Nephron progenitor cell (in vitro differentiated cells): ENCODE data around the gene SYNE3.

ENCODE experiments used
- DNase-seq: peaks from one replicate; pipeline ENCODE4 v3.0.0; 2021
- H3K27ac Mint-ChIP-seq: 2 replicates; pipeline ENCODE4 v1.8.0; 2021; ENCODE audit warnings: mild to moderate bottlenecking, moderate library complexity, mixed read lengths
- H3K27me3 Mint-ChIP-seq: 2 replicates; pipeline ENCODE4 v1.8.0; 2021; ENCODE audit warnings: mild to moderate bottlenecking, low read depth, mixed read lengths; ENCODE audit not compliant: poor library complexity
- H3K36me3 Mint-ChIP-seq: 2 replicates; pipeline ENCODE4 v1.8.0; 2021; ENCODE audit warnings: low read depth, mixed read lengths
- H3K4me1 Mint-ChIP-seq: 2 replicates; pipeline ENCODE4 v1.8.0; 2021; ENCODE audit warnings: mixed read lengths
- H3K4me3 Mint-ChIP-seq: 2 replicates; pipeline ENCODE4 v1.8.0; 2021; ENCODE audit warnings: mild to moderate bottlenecking, moderate library complexity, mixed read lengths
- H3K9me3 Mint-ChIP-seq: 2 replicates; pipeline ENCODE4 v1.8.0; 2021; ENCODE audit warnings: mild to moderate bottlenecking, moderate library complexity, mixed read lengths
- TF ChIP-seq, protein P1 (sequence below): fragments of 200-600 bp; sonication (generic); IDR thresholded peaks from 2 replicates; pipeline ENCODE4 v1.5.0; 2021; ENCODE audit warnings: antibody characterized with exemption

SYNE3 gene

DNA sequence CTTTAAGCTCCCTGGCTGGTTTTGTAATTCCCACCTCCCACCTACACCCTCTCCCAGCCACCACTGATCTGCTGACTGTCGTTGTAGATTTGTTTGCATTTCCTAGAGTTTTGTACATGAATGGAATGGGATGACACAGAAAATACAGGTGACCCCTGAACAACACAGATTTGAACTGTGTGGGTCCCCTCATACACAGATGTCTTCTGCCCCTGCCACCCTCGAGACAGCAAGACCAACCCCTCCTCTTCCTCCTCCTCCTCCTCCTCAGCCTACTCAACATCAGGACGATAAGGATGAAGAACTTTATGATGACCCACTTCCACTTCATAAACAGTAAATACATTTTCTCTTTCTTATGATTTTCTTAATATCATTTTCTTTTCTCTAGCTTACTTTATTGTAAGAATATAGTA is 28.8 kb downstream of the SYNE3 start:
- peaks cover 16% of the 10 kb centered on the region for H3K4me1 Mint-ChIP-seq
- no peak overlapping the region for H3K4me3 Mint-ChIP-seq
- peaks cover 22% of the 10 kb centered on the region for H3K27me3 Mint-ChIP-seq
- DNase-seq = no peak
- H3K9me3 Mint-ChIP-seq = peaks cover 8% of the 10 kb centered on the region
- H3K27ac Mint-ChIP-seq = no peak overlapping the region
- no peaks in the 10 kb centered on the region for H3K36me3 Mint-ChIP-seq
- TF ChIP-seq, protein P1, sequence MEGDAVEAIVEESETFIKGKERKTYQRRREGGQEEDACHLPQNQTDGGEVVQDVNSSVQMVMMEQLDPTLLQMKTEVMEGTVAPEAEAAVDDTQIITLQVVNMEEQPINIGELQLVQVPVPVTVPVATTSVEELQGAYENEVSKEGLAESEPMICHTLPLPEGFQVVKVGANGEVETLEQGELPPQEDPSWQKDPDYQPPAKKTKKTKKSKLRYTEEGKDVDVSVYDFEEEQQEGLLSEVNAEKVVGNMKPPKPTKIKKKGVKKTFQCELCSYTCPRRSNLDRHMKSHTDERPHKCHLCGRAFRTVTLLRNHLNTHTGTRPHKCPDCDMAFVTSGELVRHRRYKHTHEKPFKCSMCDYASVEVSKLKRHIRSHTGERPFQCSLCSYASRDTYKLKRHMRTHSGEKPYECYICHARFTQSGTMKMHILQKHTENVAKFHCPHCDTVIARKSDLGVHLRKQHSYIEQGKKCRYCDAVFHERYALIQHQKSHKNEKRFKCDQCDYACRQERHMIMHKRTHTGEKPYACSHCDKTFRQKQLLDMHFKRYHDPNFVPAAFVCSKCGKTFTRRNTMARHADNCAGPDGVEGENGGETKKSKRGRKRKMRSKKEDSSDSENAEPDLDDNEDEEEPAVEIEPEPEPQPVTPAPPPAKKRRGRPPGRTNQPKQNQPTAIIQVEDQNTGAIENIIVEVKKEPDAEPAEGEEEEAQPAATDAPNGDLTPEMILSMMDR = no peak

DNA sequence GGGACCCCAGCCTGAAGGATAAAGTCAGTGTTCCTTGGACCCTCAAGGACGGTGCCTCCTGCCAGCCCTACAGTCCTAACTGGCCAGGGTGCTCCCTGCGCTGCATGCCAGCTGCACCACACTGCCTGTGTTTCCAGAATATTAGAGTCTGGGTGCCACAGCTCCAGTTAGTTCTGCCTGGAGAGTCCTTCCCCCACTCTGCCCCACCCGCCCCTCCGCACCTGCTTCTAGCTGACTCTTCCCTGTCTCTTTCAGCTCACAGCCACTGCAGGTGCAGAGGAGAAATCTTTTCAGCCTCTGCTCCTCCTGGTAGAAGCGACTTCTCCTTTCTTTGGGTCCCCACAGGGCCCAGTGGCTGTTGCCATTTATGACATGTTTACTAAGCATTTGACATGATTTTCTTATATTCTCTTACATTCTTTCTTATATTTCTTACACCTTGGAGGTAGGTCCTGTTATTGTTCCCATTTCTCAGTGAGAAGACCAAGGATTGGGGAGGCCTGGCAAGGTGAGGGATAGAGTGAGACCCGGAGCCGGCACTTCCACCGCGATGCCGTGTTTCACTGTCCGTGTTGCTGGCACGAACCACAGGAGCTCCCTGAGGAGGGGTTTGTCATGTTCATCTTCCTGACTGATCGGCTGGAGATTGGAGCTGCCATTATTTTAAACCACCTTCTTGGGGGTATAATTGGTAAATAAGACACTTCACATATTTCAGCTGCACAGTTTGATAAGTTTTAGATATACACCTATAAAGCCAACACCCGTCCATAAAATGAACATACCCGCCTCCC is 29.4 kb downstream of the SYNE3 start:
- peaks cover 16% of the 10 kb centered on the region for H3K4me1 Mint-ChIP-seq
- H3K27ac Mint-ChIP-seq = no peak overlapping the region
- no peak overlapping the region for H3K4me3 Mint-ChIP-seq

DNA sequence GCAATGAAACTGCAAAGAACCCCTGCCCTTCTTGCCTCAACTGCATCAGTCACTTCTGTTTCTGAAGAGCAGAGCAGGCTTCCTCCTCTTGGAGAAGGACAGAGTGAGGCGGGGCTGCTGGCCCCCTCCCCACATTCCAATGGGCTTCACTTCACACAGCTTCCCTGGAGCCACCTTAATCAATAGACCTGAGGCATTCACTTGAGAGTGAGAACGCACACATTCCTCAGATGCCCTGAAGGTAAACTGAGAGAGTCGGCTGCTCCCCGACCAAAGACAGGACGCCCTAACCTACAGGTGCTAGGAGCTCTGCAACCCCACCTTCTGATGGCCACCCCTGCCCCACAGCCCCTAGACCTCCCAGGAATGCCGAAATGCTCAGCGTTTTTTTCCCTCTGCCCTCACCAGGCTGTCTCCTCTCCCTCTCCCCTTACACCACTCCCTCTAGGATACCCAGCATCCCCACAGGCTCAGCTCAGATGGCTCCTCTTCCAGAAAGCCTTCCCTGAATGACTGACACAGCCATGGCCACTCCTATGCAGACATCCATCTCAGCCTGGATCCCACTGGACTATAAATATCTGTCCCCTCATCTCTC is 31.1 kb downstream of the SYNE3 start:
- no peaks in the 10 kb centered on the region for H3K9me3 Mint-ChIP-seq
- H3K4me1 Mint-ChIP-seq = peaks cover 27% of the 10 kb centered on the region
- no peaks in the 10 kb centered on the region for H3K36me3 Mint-ChIP-seq
- TF ChIP-seq, protein P1 = no peak
- no peak for DNase-seq
- no peak overlapping the region for H3K27ac Mint-ChIP-seq
- H3K27me3 Mint-ChIP-seq = peaks cover 23% of the 10 kb centered on the region
- no peak overlapping the region for H3K4me3 Mint-ChIP-seq

More for the DNA sequence above, 29.4 kb downstream of the SYNE3 start:
- DNase-seq = no peak
- Mint-ChIP-seq H3K36me3 (no peaks in the 10 kb centered on the region), H3K9me3 (peaks cover 8% of the 10 kb centered on the region), H3K27me3 (peaks cover 22% of the 10 kb centered on the region)
- TF ChIP-seq, protein P1 = no peak

DNA sequence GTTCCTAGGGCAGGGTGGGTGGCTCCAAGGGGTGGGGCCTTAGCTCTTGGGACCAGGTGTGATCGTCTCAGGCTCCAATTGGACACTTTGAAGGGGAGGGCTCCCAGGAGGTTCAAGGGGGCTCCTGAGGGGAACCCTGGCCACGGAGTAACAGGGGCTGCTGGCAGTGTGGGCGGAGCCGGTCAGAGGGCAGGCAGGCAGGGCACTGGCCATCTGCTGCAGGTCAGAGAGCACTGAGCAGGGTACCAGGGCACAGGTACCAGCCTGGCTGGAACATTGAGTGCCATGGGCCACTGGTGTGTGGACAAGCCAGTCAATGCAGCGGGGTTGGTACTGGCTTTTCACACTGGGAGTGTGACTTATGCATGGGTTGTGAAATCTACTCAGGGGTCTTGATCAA is 32.2 kb downstream of the SYNE3 start:
- Mint-ChIP-seq H3K27ac (no peak overlapping the region), H3K4me3 (no peak overlapping the region), H3K4me1 (peaks cover 35% of the 10 kb centered on the region), H3K27me3 (peaks cover 25% of the 10 kb centered on the region), H3K9me3 (no peaks in the 10 kb centered on the region), H3K36me3 (no peaks in the 10 kb centered on the region)
- TF ChIP-seq, protein P1 = no peak
- no peak for DNase-seq

DNA sequence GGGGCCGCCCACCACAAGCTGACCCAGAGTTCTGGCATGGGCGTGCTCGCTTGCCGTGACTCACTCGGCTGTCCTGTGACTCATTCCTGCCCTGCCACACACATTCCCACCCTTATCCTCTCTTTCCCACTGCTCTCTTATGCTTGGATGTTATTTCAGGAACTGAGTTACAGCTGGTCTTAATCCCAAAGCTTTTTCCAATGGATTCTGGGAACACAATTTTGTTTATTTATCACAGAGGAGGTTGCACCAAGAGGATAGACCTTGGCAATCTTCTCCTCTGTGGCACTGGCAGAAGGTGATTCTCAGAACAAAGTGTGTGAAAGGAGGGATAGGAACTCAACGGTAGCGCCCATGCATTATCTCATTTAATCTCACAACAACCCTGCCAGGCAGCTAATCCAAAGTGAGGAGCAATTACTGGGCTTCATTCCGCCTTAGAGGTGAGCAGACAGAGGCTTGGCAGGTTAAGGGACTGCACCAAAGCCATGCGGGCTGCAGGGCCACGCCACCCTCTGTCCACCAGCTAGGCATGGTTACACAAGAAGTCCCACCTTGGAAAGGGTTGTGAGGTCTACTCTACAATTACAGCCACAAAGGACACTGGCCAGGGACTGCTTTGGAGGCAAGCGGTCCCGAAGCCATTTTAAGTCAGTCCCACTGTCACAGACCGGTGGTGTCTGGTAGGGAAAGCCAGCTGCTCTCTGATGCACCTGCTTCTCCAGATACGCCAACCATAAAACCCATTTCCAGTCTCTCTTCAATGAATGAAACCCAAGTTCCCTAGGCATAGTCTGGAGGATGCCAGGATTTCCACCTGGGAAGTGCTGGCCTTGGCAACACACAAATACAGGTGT is 32.9 kb downstream of the SYNE3 start:
- H3K4me1 Mint-ChIP-seq = peaks cover 38% of the 10 kb centered on the region

More for the DNA sequence above, 32.9 kb downstream of the SYNE3 start:
- no peaks in the 10 kb centered on the region for H3K9me3 Mint-ChIP-seq
- no peaks in the 10 kb centered on the region for H3K36me3 Mint-ChIP-seq
- H3K27ac Mint-ChIP-seq = no peak overlapping the region
- TF ChIP-seq, protein P1 = no peak
- DNase-seq = no peak
- H3K4me3 Mint-ChIP-seq = no peak overlapping the region
- peaks cover 25% of the 10 kb centered on the region for H3K27me3 Mint-ChIP-seq
